ENCODE results near the gene THAP12.

DNA sequence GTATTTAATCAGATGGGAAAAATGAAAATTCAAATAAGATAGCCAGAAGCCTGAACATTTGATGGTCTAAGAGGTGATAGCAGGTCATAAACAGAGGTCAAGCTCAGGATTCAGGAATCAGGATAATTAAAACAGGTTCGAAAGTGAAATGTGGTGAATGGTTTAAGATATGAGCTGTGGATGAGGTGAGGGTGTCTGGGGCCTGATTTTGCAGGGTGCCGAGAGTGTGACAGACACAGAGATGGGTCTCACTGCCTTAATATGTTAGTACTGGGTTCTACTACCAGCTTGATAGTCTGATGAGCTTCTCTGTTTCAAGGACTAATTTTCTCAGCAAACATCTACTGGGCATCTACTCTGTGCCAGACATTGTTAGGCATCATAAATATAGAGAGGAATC lies 44.0 kb upstream of the THAP12 start:
- TF ChIP-seq GATA2 (IDR thresholded peaks at IDR 0.05; ENCODE audit: low read depth, low read length) (no peak), GATA3 (IDR thresholded peaks at IDR 0.05; ENCODE audit: low read depth, low read length) (no peak)

Measured in SH-SY5Y (cell line).